HepG2 (cell line): ENCODE results near the gene HAGHL. TPM values are rescaled to one million over a fixed set of nuclear protein-coding genes. Genes with fewer than 3 reads are reported as not detected.

Source experiments
- AGO1 ChIP-seq: fragments of 200-400 bp; formaldehyde crosslinking; IDR thresholded peaks from 2 replicates; pipeline ENCODE4 v1.6.1; 2017; ENCODE audit warnings: mild to moderate bottlenecking, low read depth, low read length, moderate library complexity; ENCODE audit not compliant: poor library complexity, severe bottlenecking
- ASH2L ChIP-seq: fragments of 300-600, 200-600 bp; sonication (generic); IDR thresholded peaks from 2 replicates; pipeline ENCODE4 v1.7.0; 2017; ENCODE audit warnings: low read depth, mild to moderate bottlenecking, moderate library complexity, mixed read lengths, low read length; ENCODE audit not compliant: insufficient read length
- GZF1 ChIP-seq: sonication (generic); formaldehyde crosslinking; IDR thresholded peaks from 2 replicates; pipeline ENCODE4 v1.5.1; 2020; ENCODE audit warnings: mild to moderate bottlenecking, missing genetic modification reagents
- IKZF5 ChIP-seq: IDR thresholded peaks from 2 replicates; pipeline ENCODE4 v1.6.1; 2018; ENCODE audit warnings: missing genetic modification reagents, mild to moderate bottlenecking, missing compliant biosample characterization
- KDM1A ChIP-seq: IDR thresholded peaks from 2 replicates; pipeline ENCODE4 v1.6.1; 2016; ENCODE audit warnings: missing compliant biosample characterization
- KIAA2018 ChIP-seq: sonication (generic); formaldehyde crosslinking; IDR thresholded peaks from 2 replicates; pipeline ENCODE4 v1.5.0; 2020; ENCODE audit warnings: mild to moderate bottlenecking, missing genetic modification reagents, borderline replicate concordance
- MED8 ChIP-seq: sonication (generic); formaldehyde crosslinking; IDR thresholded peaks from 2 replicates; pipeline ENCODE4 v1.8.1; 2023; ENCODE audit warnings: mild to moderate bottlenecking, missing genetic modification reagents; ENCODE audit not compliant: insufficient replicate concordance
- MEF2D ChIP-seq: sonication (generic); formaldehyde crosslinking; IDR thresholded peaks from 2 replicates; pipeline ENCODE4 v1.5.1; 2020; ENCODE audit warnings: mild to moderate bottlenecking, missing genetic modification reagents
- MZF1 ChIP-seq: sonication (generic); formaldehyde crosslinking; IDR thresholded peaks from 2 replicates; pipeline ENCODE4 v1.8.1; 2023; ENCODE audit warnings: mild to moderate bottlenecking, missing genetic modification reagents, borderline replicate concordance
- PATZ1 ChIP-seq: sonication (generic); formaldehyde crosslinking; IDR thresholded peaks from 2 replicates; pipeline ENCODE4 v1.4.0; 2020; ENCODE audit warnings: missing genetic modification reagents
- RARA ChIP-seq: IDR thresholded peaks from 2 replicates; pipeline ENCODE4 v1.6.1; 2016; ENCODE audit warnings: missing genetic modification reagents, missing compliant biosample characterization
- STAG1 ChIP-seq: sonication (generic); formaldehyde crosslinking; IDR thresholded peaks from 2 replicates; pipeline ENCODE4 v1.4.0; 2020; ENCODE audit warnings: missing genetic modification reagents
- TCF12 ChIP-seq, 2 experiments: fragments of 450-650 bp in 1 of 2; sonication (generic) in 1 of 2; formaldehyde crosslinking in 1 of 2; IDR thresholded peaks; 2 replicates each; pipeline versions ENCODE4 v1.6.1 to v1.8.0; 2017 to 2022; ENCODE audit warnings: antibody characterized with exemption in 1 of 2, mild to moderate bottlenecking in 1 of 2, missing genetic modification reagents in 1 of 2, moderate library complexity in 1 of 2
- TRIM24 ChIP-seq: sonication (generic); formaldehyde crosslinking; IDR thresholded peaks from 2 replicates; pipeline ENCODE4 v1.8.0; 2022; ENCODE audit warnings: mild to moderate bottlenecking, missing genetic modification reagents
- ZNF12 ChIP-seq: sonication (generic); formaldehyde crosslinking; IDR thresholded peaks from 2 replicates; pipeline ENCODE4 v1.5.0; 2020; ENCODE audit warnings: missing genetic modification reagents
- ZNF639 ChIP-seq: conservative IDR thresholded peaks from 2 replicates; pipeline ENCODE4 v1.6.1; 2018; ENCODE audit warnings: missing genetic modification reagents
- ZSCAN22 ChIP-seq: sonication (generic); formaldehyde crosslinking; IDR thresholded peaks from 2 replicates; pipeline ENCODE4 v1.4.0; 2020; ENCODE audit warnings: mild to moderate bottlenecking, missing genetic modification reagents
- polyA plus RNA-seq, 8 experiments: library from polyadenylated mRNA; depleted of rRNA in 3 of 8; stranded (reverse) in 7 of 8; unstranded in 1 of 8; fragments of >200 nt; fragmentation: Illumina TruSeq in 4 of 8; extraction: Trizol in 4 of 8; gene quantifications; 2 replicates each; pipeline versions ENCODE4 v1.2.1 to v1.2.3, GENCODE V29; 2011 to 2016; ENCODE audit warnings: low read depth in 4 of 8, missing spikeins in 1 of 8, mixed read lengths in 1 of 8; ENCODE audit not compliant: insufficient read depth in 1 of 8
- total RNA-seq, 5 experiments: library from RNA; depleted of rRNA; stranded (reverse); fragments of >200 nt; fragmentation: Illumina TruSeq; extraction: Trizol; gene quantifications; 2 replicates each; pipeline ENCODE4 v1.2.3, GENCODE V29; 2016; ENCODE audit warnings: low read depth in 1 of 5

Gene HAGHL
- total and polyA plus RNA-seq, 2 of the 13 experiments (the other 11 are each of a cell fraction or from before 2014, with no cell fraction given) = 3.4 to 8.4 TPM

GRCh38 chr16:719815-720446, 7.0 kb upstream of the HAGHL start (continued):
- 0 out of 2 replicates have a peak, but pooled peaks have one; percentile 2 for TF ChIP-seq IKZF5 (CRISPR knock-in tag)
- TF ChIP-seq MEF2D (CRISPR knock-in tag) = no peak
- TF ChIP-seq STAG1 (CRISPR knock-in tag) = 0 out of 2 replicates have a peak, but pooled peaks have one; percentile 17
- no peak for TF ChIP-seq ASH2L
- no peak for TF ChIP-seq MED8 (CRISPR knock-in tag)
- no peak for TF ChIP-seq MZF1 (CRISPR knock-in tag)
- TF ChIP-seq GZF1 (CRISPR knock-in tag) = no peak
- TF ChIP-seq PATZ1 (CRISPR knock-in tag) = peak; percentile 97
- no peak for TF ChIP-seq ZSCAN22 (CRISPR knock-in tag)
- TF ChIP-seq KIAA2018 (CRISPR knock-in tag) = no peak
- no peak for TF ChIP-seq TCF12 (IDR thresholded peaks at IDR 0.05)
- TF ChIP-seq TCF12 (CRISPR knock-in tag; IDR thresholded peaks at IDR 0.05) = no peak
- no peak for TF ChIP-seq TRIM24 (CRISPR knock-in tag)
- TF ChIP-seq ZNF639 (CRISPR knock-in tag) = no peak
- TF ChIP-seq KDM1A (CRISPR knock-in tag) = no peak
- 0 out of 2 replicates have a peak, but pooled peaks have one; percentile 22 for TF ChIP-seq RARA (CRISPR knock-in tag)
- no peak for TF ChIP-seq ZNF12 (CRISPR knock-in tag)
- TF ChIP-seq AGO1 = peak; percentile 5
